ENCODE results near the gene DAZ1.
"Not testable (repeated sequence)": the region's sequence is repeated elsewhere in the genome, so short reads cannot be mapped to it uniquely, and the experiment has no call there.

Gene DAZ1

GRCh38 chrY:23198908-23199307 is at the start of gene DAZ1:
TSS of gene DAZ1 (minus strand) at chrY:23199008. CDS start at chrY:23198800, 208 bp downstream.
- not testable (repeated sequence) for DNase-seq

- DNase-seq = not testable (repeated sequence)
Measured at GRCh38 chrY:23219233-23219632, 20.4 kb upstream of the DAZ1 start, which contains the start of gene DAZ2. TSS of gene DAZ2 (plus strand) at chrY:23219533. CDS start at chrY:23219741, 208 bp downstream.

- not testable (repeated sequence) for DNase-seq
Measured at GRCh38 chrY:23210681-23211080, 11.9 kb upstream of the DAZ1 start.

GRCh38 chrY:23209802-23210495 is 11.1 kb upstream of the DAZ1 start:
- DNase-seq = not testable (repeated sequence)

GRCh38 chrY:23207455-23207854 is 8.6 kb upstream of the DAZ1 start:
- DNase-seq = not testable (repeated sequence)

Data from GDM1 (cell line).